Activated naive CD4-positive, alpha-beta T cell treated with anti-CD3 and anti-CD28 coated beads for 36 hours (primary cell): ENCODE measurements around the gene C1QTNF12. TPM values are rescaled to one million over a fixed set of nuclear protein-coding genes. Genes with fewer than 3 reads are reported as not detected.

ENCODE experiments used
- CTCF ChIA-PET: fragments of 350-600 bp; sonication (Branson Sonifier 250); formaldehyde crosslinking; loops from one replicate; lab custom pipeline; 2021; ENCODE audit warnings: antibody characterized with exemption; lab: Charles Lee
- DNase-seq: peaks from one replicate; pipeline ENCODE4 v3.0.0-alpha.2; 2020
- H3K27ac Mint-ChIP-seq: one replicate; pipeline ENCODE4 v1.8.0; 2021; ENCODE audit warnings: mild to moderate bottlenecking, mixed read lengths
- H3K27me3 Mint-ChIP-seq: one replicate; pipeline ENCODE4 v1.8.0; 2021; ENCODE audit warnings: low read depth, mixed read lengths
- H3K36me3 Mint-ChIP-seq: one replicate; pipeline ENCODE4 v1.8.0; 2021; ENCODE audit warnings: low read depth, mixed read lengths
- H3K4me1 Mint-ChIP-seq: one replicate; pipeline ENCODE4 v1.8.0; 2021; ENCODE audit warnings: low read depth, mixed read lengths
- H3K4me3 Mint-ChIP-seq: one replicate; pipeline ENCODE4 v1.8.0; 2021; ENCODE audit warnings: mild to moderate bottlenecking, moderate library complexity, mixed read lengths
- H3K9me3 Mint-ChIP-seq: one replicate; pipeline ENCODE4 v1.8.0; 2021; ENCODE audit warnings: mixed read lengths
- intact Hi-C: fragments of 100-400 bp; cut with micrococcal nuclease; formaldehyde crosslinking; loops from one replicate; pipeline ENCODE4 v1.15.1; 2023
- total RNA-seq, 2 experiments: library from RNA; stranded (reverse); gene quantifications; one replicate each; pipeline ENCODE4 v1.2.3, GENCODE V29; 2021

The C1QTNF12 gene
- total RNA-seq, 2 experiments from 2014 or later, result 6.0 to 7.8 TPM

DNA sequence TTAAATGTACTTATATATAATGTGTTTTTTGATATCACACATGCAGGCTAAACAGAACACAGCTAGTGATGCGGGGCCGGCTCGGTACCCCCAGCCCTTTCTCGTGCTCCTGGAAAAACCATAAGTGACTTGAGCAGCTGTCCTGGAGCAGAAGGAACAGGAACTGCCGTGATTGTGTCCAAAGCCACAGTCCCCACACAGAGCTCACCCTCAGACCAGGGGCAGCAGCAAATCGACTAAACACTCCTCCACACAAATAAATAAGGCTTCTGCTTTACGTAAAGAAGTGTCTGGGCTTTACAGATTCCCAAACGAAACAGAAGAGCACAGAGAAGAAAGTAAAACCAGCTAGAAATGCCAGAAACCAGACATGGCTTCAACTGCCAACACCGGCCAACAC lies 17.5 kb upstream of the C1QTNF12 start:
- no peak overlapping the region for H3K4me3 Mint-ChIP-seq
- CTCF ChIA-PET, result interaction anchor here (0.6 kb wide), 1 partner anchor 144 kb away, joined by 3 read pairs; no protein-coding TSS in a partner anchor
- H3K27ac Mint-ChIP-seq, result no peak overlapping the region
- no peaks in the 10 kb centered on the region for H3K27me3 Mint-ChIP-seq
- peaks cover 30% of the 10 kb centered on the region for H3K36me3 Mint-ChIP-seq
- no peaks in the 10 kb centered on the region for H3K9me3 Mint-ChIP-seq
- H3K4me1 Mint-ChIP-seq, result peaks cover 11% of the 10 kb centered on the region
- DNase-seq, result no peak
- intact Hi-C loops, result no loop called here

GRCh38 chr1:1262758-1263157 lies 16.2 kb upstream of the C1QTNF12 start:
- Mint-ChIP-seq H3K27me3 (no peaks in the 10 kb centered on the region), H3K9me3 (no peaks in the 10 kb centered on the region), H3K4me3 (no peak overlapping the region), H3K36me3 (peaks cover 30% of the 10 kb centered on the region), H3K4me1 (peaks cover 8% of the 10 kb centered on the region), H3K27ac (no peak overlapping the region)
- CTCF ChIA-PET, result no interaction called here
- DNase-seq, result no peak
- intact Hi-C loops, result no loop called here

DNA sequence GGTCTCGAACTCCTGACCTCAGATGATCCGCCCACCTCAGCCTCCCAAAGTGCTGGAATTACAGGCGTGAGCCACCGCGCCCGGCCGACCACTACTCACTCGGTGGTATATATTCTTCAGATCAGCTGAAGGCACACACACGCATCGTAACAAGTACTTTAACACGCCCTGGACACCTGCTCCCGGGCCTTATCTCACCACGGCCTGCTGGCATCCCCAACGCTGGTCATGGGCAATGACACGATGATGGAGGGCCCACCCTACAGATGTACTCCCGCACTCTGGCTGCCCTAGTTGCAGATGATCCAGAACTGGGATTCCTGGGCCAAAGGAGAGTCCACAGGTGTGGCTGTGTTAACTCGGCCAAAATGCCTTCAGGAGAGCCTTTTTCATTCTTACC lies 15.5 kb upstream of the C1QTNF12 start:
- no peak overlapping the region for H3K4me3 Mint-ChIP-seq
- H3K9me3 Mint-ChIP-seq, result no peaks in the 10 kb centered on the region
- H3K27ac Mint-ChIP-seq, result no peak overlapping the region
- peaks cover 30% of the 10 kb centered on the region for H3K36me3 Mint-ChIP-seq
- intact Hi-C loops, result no loop called here
- peaks cover 8% of the 10 kb centered on the region for H3K4me1 Mint-ChIP-seq
- no peak for DNase-seq
- no peaks in the 10 kb centered on the region for H3K27me3 Mint-ChIP-seq
- CTCF ChIA-PET, result no interaction called here

- H3K27me3 Mint-ChIP-seq, result no peaks in the 10 kb centered on the region
- H3K27ac Mint-ChIP-seq, result peak overlapping the region; percentile 50
- H3K4me1 Mint-ChIP-seq, result peaks cover 8% of the 10 kb centered on the region
- intact Hi-C loops, result no loop called here
- H3K9me3 Mint-ChIP-seq, result no peaks in the 10 kb centered on the region
- CTCF ChIA-PET, result interaction anchor here (1.2 to 2.1 kb wide), 2 partner anchors 31 to 139 kb away, joined by 3 to 9 read pairs; no protein-coding TSS in a partner anchor
- H3K4me3 Mint-ChIP-seq, result no peak overlapping the region
- peaks cover 30% of the 10 kb centered on the region for H3K36me3 Mint-ChIP-seq
- no peak for DNase-seq
Measured at GRCh38 chr1:1260843-1261560, 14.5 kb upstream of the C1QTNF12 start.

DNA sequence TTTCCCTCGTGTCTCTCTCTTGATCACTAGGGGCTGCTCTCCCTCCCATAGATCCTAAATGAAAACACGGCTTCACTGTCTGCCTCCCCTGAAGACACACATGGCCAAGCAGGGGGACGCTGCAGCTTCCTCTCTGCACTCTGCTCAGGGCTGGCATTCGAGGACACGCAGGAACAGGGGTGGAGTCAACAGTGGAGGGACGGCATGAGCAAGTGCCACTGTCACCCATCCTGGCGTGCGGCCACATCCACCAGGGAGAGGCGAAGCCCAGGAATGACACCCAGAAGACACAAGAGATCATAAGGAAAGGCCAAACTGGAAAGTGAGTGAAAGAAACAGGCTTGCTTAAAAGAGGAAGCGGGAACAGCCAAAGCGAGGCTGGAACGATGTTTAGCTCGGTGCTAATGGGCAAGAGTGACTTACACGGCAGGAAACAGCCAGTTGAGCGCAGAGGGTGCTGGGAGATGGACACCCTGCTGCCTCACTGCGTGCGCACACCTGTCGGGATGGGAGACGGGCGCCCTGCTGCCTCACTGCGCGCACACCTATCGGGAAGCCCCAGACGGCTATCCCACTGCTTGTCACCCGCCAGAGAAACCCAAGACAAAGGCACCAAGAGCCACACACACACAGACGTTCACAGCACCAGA lies 13.6 kb upstream of the C1QTNF12 start:
- H3K27ac Mint-ChIP-seq, result no peak overlapping the region
- DNase-seq, result no peak
- H3K36me3 Mint-ChIP-seq, result peaks cover 30% of the 10 kb centered on the region
- H3K4me1 Mint-ChIP-seq, result peaks cover 8% of the 10 kb centered on the region
- no peaks in the 10 kb centered on the region for H3K9me3 Mint-ChIP-seq
- H3K27me3 Mint-ChIP-seq, result no peaks in the 10 kb centered on the region
- CTCF ChIA-PET, result interaction anchor here (2.1 kb wide), 1 partner anchor 138 kb away, joined by 9 read pairs; no protein-coding TSS in a partner anchor
- no peak overlapping the region for H3K4me3 Mint-ChIP-seq
- intact Hi-C loops, result no loop called here

DNA sequence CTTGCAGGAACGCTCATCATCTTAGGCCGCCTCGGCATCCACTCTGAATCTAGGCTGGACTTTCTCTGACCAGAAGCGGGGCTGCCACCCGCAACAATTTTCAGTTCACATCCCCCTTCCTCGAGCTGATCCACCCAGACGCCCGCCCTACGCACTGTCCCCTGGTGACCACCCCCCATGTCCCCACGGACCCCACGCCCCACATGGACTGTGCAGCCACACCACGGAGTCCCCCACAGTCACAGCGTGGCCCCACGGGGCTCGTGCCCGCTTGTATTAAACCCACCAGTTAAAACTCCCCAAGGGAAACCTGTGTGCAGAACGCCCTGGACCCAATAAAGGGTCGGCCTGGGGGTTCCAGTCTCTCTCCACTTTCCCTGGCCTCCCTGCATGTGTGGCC lies 13.0 kb upstream of the C1QTNF12 start:
- intact Hi-C loops, result no loop called here
- Mint-ChIP-seq H3K4me1 (peaks cover 8% of the 10 kb centered on the region), H3K4me3 (no peak overlapping the region), H3K27ac (no peak overlapping the region), H3K36me3 (peaks cover 32% of the 10 kb centered on the region), H3K9me3 (no peaks in the 10 kb centered on the region), H3K27me3 (no peaks in the 10 kb centered on the region)
- CTCF ChIA-PET, result interaction anchor here (2.1 kb wide), 1 partner anchor 137 kb away, joined by 9 read pairs; no protein-coding TSS in a partner anchor
- no peak for DNase-seq

GRCh38 chr1:1259119-1259488 lies 12.6 kb upstream of the C1QTNF12 start:
- H3K4me3 Mint-ChIP-seq, result no peak overlapping the region
- intact Hi-C loops, result no loop called here
- CTCF ChIA-PET, result no interaction called here
- no peak overlapping the region for H3K27ac Mint-ChIP-seq
- H3K4me1 Mint-ChIP-seq, result peaks cover 8% of the 10 kb centered on the region
- no peaks in the 10 kb centered on the region for H3K27me3 Mint-ChIP-seq
- no peaks in the 10 kb centered on the region for H3K9me3 Mint-ChIP-seq
- peaks cover 32% of the 10 kb centered on the region for H3K36me3 Mint-ChIP-seq
- DNase-seq, result no peak

GRCh38 chr1:1256956-1257871 lies 10.7 kb upstream of the C1QTNF12 start:
- intact Hi-C loops, result no loop called here
- H3K4me1 Mint-ChIP-seq, result peaks cover 10% of the 10 kb centered on the region
- H3K9me3 Mint-ChIP-seq, result no peaks in the 10 kb centered on the region
- H3K27ac Mint-ChIP-seq, result no peak overlapping the region
- H3K36me3 Mint-ChIP-seq, result peaks cover 25% of the 10 kb centered on the region
- no peaks in the 10 kb centered on the region for H3K27me3 Mint-ChIP-seq
- no peak for DNase-seq
- CTCF ChIA-PET, result no interaction called here
- H3K4me3 Mint-ChIP-seq, result no peak overlapping the region

DNA sequence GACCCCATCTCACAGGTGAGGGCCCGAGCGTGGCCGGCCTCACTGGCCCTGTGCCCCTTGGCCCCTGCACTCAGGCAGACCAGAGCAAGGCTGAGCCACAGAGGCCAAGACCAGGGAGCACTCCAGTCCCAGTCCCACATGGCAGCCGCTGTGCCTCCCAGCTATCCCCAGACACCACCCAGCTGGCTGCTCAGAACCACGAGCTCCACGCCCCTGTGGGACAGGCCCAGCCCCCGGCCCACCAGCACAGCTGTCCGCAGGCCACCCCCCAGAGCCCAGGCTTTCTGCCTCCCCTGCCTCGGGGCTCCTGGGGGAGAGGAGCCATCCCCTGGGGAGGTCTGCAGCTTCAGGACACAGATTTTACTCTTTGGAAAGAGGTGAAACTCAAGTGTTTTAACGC lies 9.1 kb upstream of the C1QTNF12 start:
- intact Hi-C loops, result no loop called here
- H3K9me3 Mint-ChIP-seq, result no peaks in the 10 kb centered on the region
- H3K27me3 Mint-ChIP-seq, result no peaks in the 10 kb centered on the region
- CTCF ChIA-PET, result no interaction called here
- peaks cover 14% of the 10 kb centered on the region for H3K4me1 Mint-ChIP-seq
- no peak overlapping the region for H3K27ac Mint-ChIP-seq
- peaks cover 20% of the 10 kb centered on the region for H3K36me3 Mint-ChIP-seq
- no peak overlapping the region for H3K4me3 Mint-ChIP-seq
- no peak for DNase-seq

- H3K4me1 Mint-ChIP-seq, result peaks cover 19% of the 10 kb centered on the region
- H3K27ac Mint-ChIP-seq, result no peak overlapping the region
- no peak overlapping the region for H3K4me3 Mint-ChIP-seq
- intact Hi-C loops, result no loop called here
- DNase-seq, result no peak
- CTCF ChIA-PET, result no interaction called here
- peaks cover 20% of the 10 kb centered on the region for H3K36me3 Mint-ChIP-seq
- H3K27me3 Mint-ChIP-seq, result no peaks in the 10 kb centered on the region
- no peaks in the 10 kb centered on the region for H3K9me3 Mint-ChIP-seq
Measured at GRCh38 chr1:1255078-1255477, 8.6 kb upstream of the C1QTNF12 start.

DNA sequence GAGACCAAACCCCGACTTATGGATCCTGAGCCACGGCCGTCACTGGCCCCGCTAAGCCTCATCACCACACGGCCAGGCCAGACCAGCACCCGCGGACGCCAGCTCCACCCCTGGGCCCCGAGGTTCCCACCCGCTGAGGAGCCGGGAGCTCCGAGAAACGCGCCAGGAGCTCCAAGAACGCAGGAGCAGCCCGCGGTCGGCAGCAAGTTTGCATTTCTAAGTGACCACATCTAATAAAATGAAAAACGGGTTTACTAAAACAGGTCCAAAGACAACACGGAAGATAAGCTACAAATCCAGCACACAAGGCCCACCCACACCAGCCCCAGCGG lies 8.1 kb upstream of the C1QTNF12 start:
- H3K4me3 Mint-ChIP-seq, result no peak overlapping the region
- intact Hi-C loops, result no loop called here
- H3K27me3 Mint-ChIP-seq, result no peaks in the 10 kb centered on the region
- no peak for DNase-seq
- CTCF ChIA-PET, result no interaction called here
- H3K4me1 Mint-ChIP-seq, result peaks cover 20% of the 10 kb centered on the region
- peaks cover 17% of the 10 kb centered on the region for H3K36me3 Mint-ChIP-seq
- no peaks in the 10 kb centered on the region for H3K9me3 Mint-ChIP-seq
- H3K27ac Mint-ChIP-seq, result no peak overlapping the region

DNA sequence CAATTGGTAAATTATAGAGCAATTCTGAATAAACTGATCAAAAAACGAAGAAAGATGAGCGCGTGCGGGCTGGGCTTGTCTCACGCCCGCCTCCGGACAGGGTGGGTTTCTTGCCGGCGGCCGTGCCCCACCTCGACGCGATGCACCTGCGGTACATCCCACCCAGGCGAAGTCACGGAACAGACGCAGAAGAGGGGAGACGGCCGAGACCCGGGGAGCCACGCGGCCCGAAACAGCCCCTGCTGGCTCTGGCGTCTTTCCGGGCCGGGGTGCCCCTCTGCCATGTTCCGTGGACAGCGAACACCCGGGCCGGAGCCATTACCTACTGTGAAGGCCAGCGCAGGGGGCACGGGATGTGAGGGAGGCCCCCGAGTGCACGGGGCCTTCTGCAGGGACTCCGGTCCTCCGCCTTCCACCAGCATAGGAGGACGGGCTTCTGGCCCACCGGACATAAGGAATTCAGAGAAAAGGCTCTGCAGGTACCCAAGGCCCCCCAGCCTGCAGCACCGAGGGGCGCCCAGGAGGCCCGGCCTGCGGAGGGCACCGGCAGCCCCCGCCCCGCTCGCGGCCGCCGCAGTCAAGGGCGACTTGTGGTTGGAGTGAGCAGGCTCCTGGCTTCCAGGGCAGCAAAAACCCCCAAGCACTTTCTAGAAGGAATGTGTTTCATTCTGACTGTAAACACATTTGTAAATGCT lies 7.6 kb upstream of the C1QTNF12 start:
- Mint-ChIP-seq H3K27ac (no peak overlapping the region), H3K9me3 (no peaks in the 10 kb centered on the region), H3K4me1 (peaks cover 22% of the 10 kb centered on the region), H3K27me3 (no peaks in the 10 kb centered on the region), H3K4me3 (no peak overlapping the region), H3K36me3 (peaks cover 15% of the 10 kb centered on the region)
- CTCF ChIA-PET, result no interaction called here
- DNase-seq, result no peak
- intact Hi-C loops, result no loop called here
